CD4-positive, alpha-beta T cell (primary cell): ENCODE results near the gene GPR17. TPM values are rescaled to one million over a fixed set of nuclear protein-coding genes. Genes with fewer than 3 reads are reported as not detected.

ENCODE experiments used
- ATAC-seq: fragments of 200-7000 bp; cut with Tn5 transposase; one replicate; pipeline ENCODE4 v1.10.0; 2022; ENCODE audit warnings: mild to moderate bottlenecking; ENCODE audit not compliant: poor library complexity
- CTCF ChIA-PET: fragments of 350-600 bp; sonication (Branson Sonifier 250); formaldehyde crosslinking; loops from one replicate; lab custom pipeline; 2021; ENCODE audit warnings: antibody characterized with exemption, inconsistent platforms; lab: Charles Lee
- POLR2A ChIA-PET: fragments of 350-600 bp; sonication (Branson Sonifier 250); formaldehyde crosslinking; loops from one replicate; lab custom pipeline; 2021; ENCODE audit warnings: antibody characterized with exemption, inconsistent platforms; lab: Charles Lee
- DNase-seq, 14 experiments: peaks; one replicate each; pipeline ENCODE4 v3.0.0-alpha.2; 2013 to 2020; ENCODE audit warnings: mixed read lengths in 2 of 14
- H3K27ac ChIP-seq, 2 donors: one replicate each; pipeline versions ENCODE4 v1.5.1 to v1.7.0; 2013; ENCODE audit warnings: low read length in 2 of 2, low read depth in 1 of 2, mild to moderate bottlenecking in 1 of 2
- H3K27me3 ChIP-seq, 2 experiments: 1 replicate in 1 of 2; 2 replicates in 1 of 2; pipeline versions ENCODE4 v1.6.1 to v1.7.0; 2013; ENCODE audit warnings: low read length in 2 of 2, control low read depth in 1 of 2, mild to moderate bottlenecking in 1 of 2, moderate library complexity in 1 of 2; ENCODE audit not compliant: insufficient read depth in 2 of 2, control insufficient read depth in 1 of 2
- H3K36me3 ChIP-seq: one replicate; pipeline ENCODE4 v1.6.1; 2013; ENCODE audit warnings: low read length, control low read depth; ENCODE audit not compliant: insufficient read depth
- H3K4me1 ChIP-seq: one replicate; pipeline ENCODE4 v1.6.1; 2013; ENCODE audit warnings: low read length, control low read depth; ENCODE audit not compliant: insufficient read depth
- H3K4me3 ChIP-seq: one replicate; pipeline ENCODE4 v1.5.1; 2013; ENCODE audit warnings: mild to moderate bottlenecking, low read length, moderate library complexity
- H3K9me3 ChIP-seq, 2 experiments: 1 replicate in 1 of 2; 2 replicates in 1 of 2; pipeline versions ENCODE4 v1.6.1 to v1.7.0; 2013; ENCODE audit warnings: low read length in 2 of 2, mild to moderate bottlenecking in 2 of 2, control low read depth in 1 of 2, moderate library complexity in 1 of 2; ENCODE audit not compliant: control insufficient read depth in 1 of 2, insufficient read depth in 1 of 2
- H3K27ac Mint-ChIP-seq: one replicate; pipeline ENCODE4 v1.8.0; 2020; ENCODE audit warnings: mixed read lengths
- H3K27me3 Mint-ChIP-seq: one replicate; pipeline ENCODE4 v1.8.0; 2021; ENCODE audit warnings: mixed read lengths
- H3K36me3 Mint-ChIP-seq: one replicate; pipeline ENCODE4 v1.8.0; 2021; ENCODE audit warnings: low read depth, mixed read lengths
- H3K4me1 Mint-ChIP-seq: one replicate; pipeline ENCODE4 v1.8.0; 2021; ENCODE audit warnings: low read depth, mixed read lengths
- H3K4me3 Mint-ChIP-seq: one replicate; pipeline ENCODE4 v1.8.0; 2020; ENCODE audit warnings: mild to moderate bottlenecking, mixed read lengths
- H3K9me3 Mint-ChIP-seq: one replicate; pipeline ENCODE4 v1.8.0; 2020; ENCODE audit warnings: mixed read lengths
- intact Hi-C, 2 experiments: fragments of 100-400 bp; cut with DNase I in 1 of 2; cut with micrococcal nuclease in 1 of 2; formaldehyde crosslinking; loops; one replicate each; pipeline versions ENCODE4 v1.15.1 to v1.9.0; 2023 to 2025; cut with DNase I, micrococcal nuclease
- total RNA-seq, 174 experiments: library from RNA in 2 of 174; stranded (reverse) in 2 of 174; gene quantifications; one replicate each; pipeline ENCODE4 v1.2.3 and lab custom pipeline; 2021 to 2026
- TF ChIP-seq, protein P1 (sequence below): fragments of 200-600 bp; IDR thresholded peaks from one replicate; pipeline ENCODE4 v1.8.0; 2022; ENCODE audit warnings: antibody characterized with exemption, mild to moderate bottlenecking

GPR17 gene
- total RNA-seq, 2 experiments from 2014 or later: not detected

DNA sequence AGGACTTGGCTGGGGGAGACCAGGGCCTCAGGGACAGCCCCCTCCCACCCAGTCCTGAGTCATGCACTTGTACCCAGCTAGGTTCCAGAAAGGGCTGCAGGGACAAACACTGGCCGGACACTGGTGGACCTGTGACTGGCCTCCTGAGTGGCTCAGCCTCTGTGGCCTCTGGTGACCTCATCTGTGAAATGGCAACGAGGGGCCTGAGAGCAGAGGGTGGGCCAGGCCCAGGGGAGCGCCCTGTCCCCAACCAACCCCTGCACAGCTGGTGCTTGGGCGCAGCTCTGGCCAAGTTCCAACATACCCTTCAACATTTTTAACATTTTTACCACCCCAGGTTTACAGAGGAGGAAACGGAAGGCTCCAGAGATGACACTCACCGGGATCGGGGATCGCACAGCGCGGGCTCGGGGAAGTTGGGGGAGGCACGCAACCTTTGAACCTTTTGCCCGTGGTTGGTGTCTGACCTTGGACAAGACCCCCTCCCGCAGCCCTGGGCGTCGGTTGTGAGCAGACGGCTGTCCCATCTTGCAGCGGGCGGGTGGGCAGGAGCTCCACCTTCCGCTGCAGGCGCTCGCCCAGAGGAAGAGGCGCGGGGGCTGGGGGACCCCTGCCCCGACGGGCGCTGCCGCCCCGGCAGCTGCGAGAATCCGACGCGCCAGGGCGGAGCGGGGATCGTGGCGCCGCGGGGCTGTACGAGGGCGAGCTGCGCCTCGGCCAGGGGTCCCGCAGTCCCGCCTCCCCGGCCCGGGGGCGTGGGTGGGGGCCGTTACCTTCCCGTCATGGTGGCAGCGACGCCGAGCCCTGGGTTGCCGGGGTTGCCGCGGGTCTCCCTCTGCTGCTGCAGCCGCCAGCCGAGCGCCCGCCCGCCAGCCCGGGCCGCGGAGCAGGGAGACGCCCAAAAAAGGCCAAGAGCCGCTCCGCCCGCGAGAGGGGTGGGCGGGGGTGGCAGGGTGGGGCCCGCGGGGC lies 28.6 kb downstream of the GPR17 start:
- Mint-ChIP-seq H3K4me1 (peaks cover 9% of the 10 kb centered on the region), H3K4me3 (peak overlapping the region; percentile 79), H3K9me3 (no peaks in the 10 kb centered on the region), H3K27me3 (peaks cover 79% of the 10 kb centered on the region), H3K27ac (no peak overlapping the region), H3K36me3 (no peaks in the 10 kb centered on the region)
- intact Hi-C loops: no loop called here
- CTCF ChIA-PET: interaction anchor here (1.2 kb wide), 1 partner anchor 25 kb away, joined by 3 read pairs; no protein-coding TSS in a partner anchor
- H3K9me3 ChIP-seq: peaks cover 0 to 8% of the 10 kb centered on the region in 2 experiments
- peak overlapping the region; percentile 6 for H3K4me3 ChIP-seq
- POLR2A ChIA-PET: interaction anchor here (0.7 to 2.0 kb wide), 3 partner anchors 27 to 80 kb away, joined by 3 to 10 read pairs (median 3); partner anchors contain the start of gene SFT2D3
- H3K27me3 ChIP-seq: peaks cover 43 to 50% of the 10 kb centered on the region in 2 experiments
- TF ChIP-seq, protein P1, sequence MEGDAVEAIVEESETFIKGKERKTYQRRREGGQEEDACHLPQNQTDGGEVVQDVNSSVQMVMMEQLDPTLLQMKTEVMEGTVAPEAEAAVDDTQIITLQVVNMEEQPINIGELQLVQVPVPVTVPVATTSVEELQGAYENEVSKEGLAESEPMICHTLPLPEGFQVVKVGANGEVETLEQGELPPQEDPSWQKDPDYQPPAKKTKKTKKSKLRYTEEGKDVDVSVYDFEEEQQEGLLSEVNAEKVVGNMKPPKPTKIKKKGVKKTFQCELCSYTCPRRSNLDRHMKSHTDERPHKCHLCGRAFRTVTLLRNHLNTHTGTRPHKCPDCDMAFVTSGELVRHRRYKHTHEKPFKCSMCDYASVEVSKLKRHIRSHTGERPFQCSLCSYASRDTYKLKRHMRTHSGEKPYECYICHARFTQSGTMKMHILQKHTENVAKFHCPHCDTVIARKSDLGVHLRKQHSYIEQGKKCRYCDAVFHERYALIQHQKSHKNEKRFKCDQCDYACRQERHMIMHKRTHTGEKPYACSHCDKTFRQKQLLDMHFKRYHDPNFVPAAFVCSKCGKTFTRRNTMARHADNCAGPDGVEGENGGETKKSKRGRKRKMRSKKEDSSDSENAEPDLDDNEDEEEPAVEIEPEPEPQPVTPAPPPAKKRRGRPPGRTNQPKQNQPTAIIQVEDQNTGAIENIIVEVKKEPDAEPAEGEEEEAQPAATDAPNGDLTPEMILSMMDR: no peak
- peaks cover 15% of the 10 kb centered on the region for H3K4me1 ChIP-seq
- peak; percentile 49 for ATAC-seq
- H3K27ac ChIP-seq: no peak overlapping the region
- no peaks in the 10 kb centered on the region for H3K36me3 ChIP-seq
- DNase-seq: peak in 4 of 14 experiments; percentile 16 to 33 (median 28)

DNA sequence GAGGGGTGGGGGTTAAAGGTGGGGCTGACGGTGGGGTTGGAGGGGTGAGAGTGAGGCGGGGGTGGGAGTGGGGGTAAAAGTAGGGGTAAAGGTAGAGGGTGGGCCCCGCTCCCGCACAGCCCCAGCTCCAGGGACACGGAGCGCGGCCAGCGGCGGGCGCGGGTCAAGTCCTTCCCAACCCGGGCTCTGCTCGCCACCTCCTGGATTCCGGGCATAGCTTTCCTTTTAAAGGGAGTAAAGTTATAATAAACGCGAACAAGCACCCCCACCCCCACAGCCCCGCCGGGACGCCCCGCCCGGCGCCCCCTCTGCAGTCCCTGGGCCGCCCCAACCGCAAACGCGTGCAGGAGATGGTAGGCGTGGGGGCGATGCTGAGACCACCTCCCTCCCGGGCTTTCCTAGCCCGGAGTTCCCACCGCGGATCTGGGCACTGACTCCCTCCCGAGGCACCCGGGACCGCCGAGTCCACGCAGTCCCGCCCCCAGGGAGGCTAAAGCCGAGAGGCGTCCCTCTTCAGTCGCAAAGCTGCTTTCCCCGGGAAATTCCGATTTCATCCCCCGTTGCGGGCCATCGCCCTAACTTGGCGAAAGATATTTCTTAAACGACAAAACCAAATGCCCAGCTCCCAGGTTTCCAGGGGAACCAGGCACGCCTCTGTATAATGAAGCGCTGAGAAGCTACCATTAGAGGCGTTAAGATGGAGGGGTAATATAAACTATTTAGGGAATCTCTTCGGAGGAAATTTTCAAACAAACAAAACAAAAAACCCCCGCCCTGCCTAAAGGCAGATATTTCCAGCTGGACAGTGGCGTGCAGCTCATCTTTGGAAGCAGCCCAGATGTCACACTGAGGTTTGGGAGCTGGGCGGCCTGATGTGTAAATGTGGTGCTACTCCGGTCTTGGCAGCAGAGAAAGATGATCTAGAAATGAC lies 29.6 kb downstream of the GPR17 start, which contains the start of gene LIMS2:
Gene LIMS2 (minus strand): TSS at position 200 of the 931 bp plus-strand sequence. CDS start 506 bp downstream, outside the sequence.
- intact Hi-C loops: no loop called here
- H3K36me3 Mint-ChIP-seq: no peaks in the 10 kb centered on the region
- H3K9me3 ChIP-seq: peaks cover 0 to 8% of the 10 kb centered on the region in 2 experiments
- CTCF ChIA-PET: interaction anchor here (1.2 kb wide), 1 partner anchor 26 kb away, joined by 3 read pairs; no protein-coding TSS in a partner anchor
- H3K9me3 Mint-ChIP-seq: no peaks in the 10 kb centered on the region
- no peak for ATAC-seq
- H3K27ac ChIP-seq: no peak within 1 kb of the TSS
- peak within 1 kb of the TSS; percentile 6 for H3K4me3 ChIP-seq
- peaks cover 9% of the 10 kb centered on the region for H3K4me1 Mint-ChIP-seq
- H3K4me1 ChIP-seq: peaks cover 15% of the 10 kb centered on the region
- peak within 1 kb of the TSS; percentile 81 for H3K4me3 Mint-ChIP-seq
- TF ChIP-seq, protein P1: no peak
- DNase-seq: peak in 2 of 14 experiments; percentile 20 to 32
- no peaks in the 10 kb centered on the region for H3K36me3 ChIP-seq
- H3K27me3 Mint-ChIP-seq: peaks cover 68% of the 10 kb centered on the region
- peaks cover 41 to 42% of the 10 kb centered on the region in 2 experiments for H3K27me3 ChIP-seq
- no peak within 1 kb of the TSS for H3K27ac Mint-ChIP-seq
- POLR2A ChIA-PET: interaction anchor here (1.0 to 2.0 kb wide), 2 partner anchors 26 to 30 kb away, joined by 3 to 10 read pairs; partner anchors contain the start of gene SFT2D3

DNA sequence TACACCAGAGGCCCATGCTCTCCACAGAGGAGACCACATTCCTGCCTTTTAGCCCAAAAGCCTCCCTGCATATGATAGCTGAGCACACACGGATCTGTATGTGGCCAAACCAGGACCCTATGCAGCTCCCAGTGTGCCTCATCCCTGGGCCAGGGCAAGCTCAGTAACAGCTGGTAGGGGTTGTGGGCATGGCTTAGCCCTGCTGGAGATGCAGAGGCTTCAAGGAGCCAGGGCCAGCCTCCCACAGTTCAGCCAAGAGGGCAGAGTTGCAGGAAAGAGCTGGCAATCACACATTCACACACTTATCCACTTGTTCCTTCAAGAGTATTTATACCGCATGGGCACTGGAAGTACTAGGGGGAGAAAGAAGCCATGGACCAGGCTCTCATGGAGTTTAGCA lies 31.0 kb downstream of the GPR17 start:
- Mint-ChIP-seq H3K9me3 (no peaks in the 10 kb centered on the region), H3K4me3 (no peak overlapping the region), H3K36me3 (no peaks in the 10 kb centered on the region), H3K4me1 (peaks cover 9% of the 10 kb centered on the region), H3K27ac (no peak overlapping the region), H3K27me3 (peaks cover 62% of the 10 kb centered on the region)
- no peak for DNase-seq
- POLR2A ChIA-PET: no interaction called here
- no peak overlapping the region for H3K27ac ChIP-seq
- peaks cover 18% of the 10 kb centered on the region for H3K4me1 ChIP-seq
- H3K27me3 ChIP-seq: peaks cover 40 to 41% of the 10 kb centered on the region in 2 experiments
- H3K9me3 ChIP-seq: peaks cover 0 to 8% of the 10 kb centered on the region in 2 experiments
- no peak overlapping the region for H3K4me3 ChIP-seq
- no peaks in the 10 kb centered on the region for H3K36me3 ChIP-seq
- CTCF ChIA-PET: no interaction called here
- ATAC-seq: no peak
- intact Hi-C loops: no loop called here
- TF ChIP-seq, protein P1: no peak
